ENCODE measurements around the gene SNAPC4. TPM values are rescaled to one million over a fixed set of nuclear protein-coding genes. Genes with fewer than 3 reads are reported as not detected.

Gene SNAPC4
- total and polyA plus RNA-seq, 9 of the 15 experiments (the other 6 are each of a cell fraction or from before 2014, with no cell fraction given) = 0.21 to 21.8 (median 8.8) TPM

- TF ChIP-seq E2F6 (IDR thresholded peaks at IDR 0.05; ENCODE audit: borderline replicate concordance in 1 of 2, extremely low read depth in 1 of 2, insufficient read depth in 1 of 2, insufficient read length in 1 of 2, low read depth in 1 of 2, low read length in 1 of 2, poor library complexity in 1 of 2, severe bottlenecking in 1 of 2) (peak in 1 of 2 experiments; percentile 14), ARID4B (CRISPR knock-in tag; IDR thresholded peaks at IDR 0.05) (no peak; the same call in 1 of the 2 replicates), TSC22D4 (tag; IDR thresholded peaks at IDR 0.05) (no peak), ZNF263 (CRISPR knock-in tag; IDR thresholded peaks at IDR 0.05; ENCODE audit: borderline replicate concordance) (no peak; the same call in 1 of the 2 replicates), ELF2 (CRISPR knock-in tag; IDR thresholded peaks at IDR 0.05) (peak; percentile 39; the same call in 1 of the 2 replicates), DACH1 (IDR thresholded peaks at IDR 0.05; ENCODE audit: partially characterized antibody) (no peak), HES1 (IDR thresholded peaks at IDR 0.05; ENCODE audit: low read depth) (no peak), MAFG (tag; conservative IDR thresholded peaks at IDR 0.05) (no peak), ZHX1 (conservative IDR thresholded peaks at IDR 0.05; ENCODE audit: low read length) (no peak), MYBL2 (IDR thresholded peaks at IDR 0.05; ENCODE audit: low read depth) (no peak), MYBL2 (CRISPR knock-in tag; IDR thresholded peaks at IDR 0.05; ENCODE audit: borderline replicate concordance) (no peak), ZBTB7A (IDR thresholded peaks at IDR 0.05; ENCODE audit: borderline replicate concordance, control insufficient read depth, low read depth, low read length) (peak; percentile 92), GTF2E2 (tag; IDR thresholded peaks at IDR 0.05) (no peak), ZNF780A (CRISPR knock-in tag; IDR thresholded peaks at IDR 0.05) (no peak), ZBTB17 (CRISPR knock-in tag; IDR thresholded peaks at IDR 0.05) (no peak), ETV6 (IDR thresholded peaks at IDR 0.05; ENCODE audit: borderline replicate concordance in 1 of 2, low read depth in 2 of 2, low read length in 1 of 2) (no peak), ETV6 (CRISPR knock-in tag; IDR thresholded peaks at IDR 0.05; ENCODE audit: borderline replicate concordance) (no peak), CXXC5 (CRISPR knock-in tag; IDR thresholded peaks at IDR 0.05) (peak; percentile 67)
These were observed 39.8 kb upstream of the SNAPC4 start, which contains the start of gene INPP5E (continued) for GRCh38 chr9:136439481-136440408.
